ENCODE measurements around the gene EEF1G. TPM values are rescaled to one million over a fixed set of nuclear protein-coding genes. Genes with fewer than 3 reads are reported as not detected.

The EEF1G gene
- total RNA-seq, 1 experiment from 2014 or later: 1,667 TPM

DNA sequence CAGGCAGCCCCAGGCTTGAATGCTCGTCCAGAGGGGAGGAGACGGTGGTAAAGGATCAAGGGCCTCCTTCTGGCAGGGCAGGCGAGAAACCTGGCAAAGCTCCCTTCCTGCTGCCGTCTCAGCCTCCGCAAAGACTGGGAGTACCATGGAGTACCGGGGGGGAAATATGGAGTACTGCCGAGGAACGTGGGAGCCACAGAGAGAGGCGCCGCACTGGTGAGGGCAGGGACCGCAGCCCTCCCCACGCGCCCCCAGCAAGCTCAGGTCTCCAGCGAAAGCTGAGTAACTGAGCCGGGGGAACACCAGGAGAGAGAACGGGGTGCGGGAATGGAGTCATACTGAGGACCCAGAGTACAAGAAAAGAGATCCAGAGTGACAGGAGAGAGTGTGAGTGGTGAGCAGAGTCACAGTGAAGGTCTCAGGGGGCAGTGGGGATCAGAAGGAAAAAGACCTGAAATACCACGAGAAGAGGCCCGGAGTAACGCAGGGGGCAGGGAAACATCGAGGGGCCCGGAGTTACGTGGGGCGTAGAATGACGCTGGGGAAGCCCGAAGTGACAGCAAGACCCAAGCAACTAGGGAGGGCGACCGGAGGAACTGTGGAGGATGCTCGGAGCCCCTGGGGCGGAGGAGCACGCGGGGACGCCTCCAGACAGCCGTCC, 38.1 kb upstream of the EEF1G start (continued):
- TF ChIP-seq, protein P1, sequence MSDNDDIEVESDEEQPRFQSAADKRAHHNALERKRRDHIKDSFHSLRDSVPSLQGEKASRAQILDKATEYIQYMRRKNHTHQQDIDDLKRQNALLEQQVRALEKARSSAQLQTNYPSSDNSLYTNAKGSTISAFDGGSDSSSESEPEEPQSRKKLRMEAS (CRISPR knock-in tag; IDR thresholded peaks at IDR 0.05): 0 out of 2 replicates have a peak, but pooled peaks have one; percentile 13
- TF ChIP-seq TEAD4 (CRISPR knock-in tag; IDR thresholded peaks at IDR 0.05) (no peak), FOXK1 (CRISPR knock-in tag; IDR thresholded peaks at IDR 0.05) (0 out of 2 replicates have a peak, but pooled peaks have one; percentile 8)

DNA sequence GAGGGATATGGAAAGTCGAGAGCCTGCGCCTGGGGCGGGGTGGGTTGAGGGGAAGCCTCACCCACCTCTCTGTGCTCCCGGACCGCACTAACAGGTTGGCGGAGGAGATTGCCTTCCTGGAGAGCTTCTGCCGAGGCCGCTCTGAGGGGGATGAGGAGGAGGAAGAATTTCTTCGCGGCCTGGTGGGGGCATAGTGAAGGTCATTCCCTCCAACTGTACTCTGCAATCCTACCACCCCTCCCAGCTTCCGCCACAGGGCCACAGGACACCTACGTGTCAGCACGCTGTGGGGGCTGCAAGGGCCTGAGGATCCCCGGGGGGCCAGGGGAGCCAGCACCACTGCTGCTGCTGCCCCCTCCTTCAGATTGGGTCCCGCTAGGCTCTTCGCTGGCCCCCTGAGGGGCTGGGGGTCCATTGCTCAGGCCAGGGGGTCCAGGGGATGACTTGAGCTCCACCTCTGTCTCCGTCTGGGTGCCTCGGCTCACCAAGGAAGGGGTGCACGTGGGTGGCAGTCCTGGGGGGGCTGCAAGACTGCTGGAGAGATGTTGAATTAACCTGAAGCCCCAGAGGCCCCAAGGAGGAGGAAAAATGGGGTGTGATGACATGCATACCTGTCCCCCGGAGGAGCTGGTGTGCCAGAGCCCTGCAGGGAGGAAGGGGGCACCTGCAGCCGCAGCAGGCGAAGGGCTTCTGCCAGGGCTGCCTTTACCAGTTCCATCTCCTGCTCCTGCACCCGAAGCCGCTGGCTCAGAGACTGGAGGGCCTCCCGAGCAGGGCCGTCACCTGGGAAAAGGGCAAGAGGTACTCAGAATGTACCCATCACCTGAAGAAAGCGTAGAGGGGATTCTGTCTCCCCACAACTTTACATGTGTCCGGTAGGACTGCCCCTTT, 37.4 kb upstream of the EEF1G start:
- peaks cover 41% of the 10 kb centered on the region for H3K4me1 Mint-ChIP-seq
- DNase-seq (ENCODE audit: low spot score): no peak
- H3K4me3 Mint-ChIP-seq: peak overlapping the region; percentile 95
- no peaks in the 10 kb centered on the region for H3K36me3 Mint-ChIP-seq
- no peak for ATAC-seq
- H3K9me3 Mint-ChIP-seq: no peaks in the 10 kb centered on the region
- ChIA-PET POLR2A (interaction anchor here (0.9 to 3.7 kb wide), 5 partner anchors 9 to 77 kb away, joined by 3 to 21 read pairs (median 8); partner anchors contain the start of genes B3GAT3, C11orf98, CSKMT and MTA2), CTCF (interaction anchor here (0.6 to 3.7 kb wide), 30 partner anchors 9 to 250 kb away, joined by 3 to 51 read pairs (median 6); partner anchors contain the start of genes AHNAK, B3GAT3, BSCL2 and C11orf98)
- no peak for TF ChIP-seq ZNF416 (CRISPR knock-in tag; IDR thresholded peaks at IDR 0.05)
- TF ChIP-seq, protein P2, sequence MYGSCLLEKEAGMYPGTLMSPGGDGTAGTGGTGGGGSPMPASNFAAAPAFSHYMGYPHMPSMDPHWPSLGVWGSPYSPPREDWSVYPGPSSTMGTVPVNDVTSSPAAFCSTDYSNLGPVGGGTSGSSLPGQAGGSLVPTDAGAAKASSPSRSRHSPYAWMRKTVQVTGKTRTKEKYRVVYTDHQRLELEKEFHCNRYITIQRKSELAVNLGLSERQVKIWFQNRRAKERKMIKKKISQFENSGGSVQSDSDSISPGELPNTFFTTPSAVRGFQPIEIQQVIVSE (CRISPR knock-in tag; IDR thresholded peaks at IDR 0.05; ENCODE audit: borderline replicate concordance): no peak
- TF ChIP-seq ELF4 (CRISPR knock-in tag; IDR thresholded peaks at IDR 0.05; ENCODE audit: low read depth): no peak
- no peak for TF ChIP-seq NR1H2 (CRISPR knock-in tag; IDR thresholded peaks at IDR 0.05)
- no peak for TF ChIP-seq TP53 (CRISPR knock-in tag; IDR thresholded peaks at IDR 0.05)
- TF ChIP-seq, protein P3, sequence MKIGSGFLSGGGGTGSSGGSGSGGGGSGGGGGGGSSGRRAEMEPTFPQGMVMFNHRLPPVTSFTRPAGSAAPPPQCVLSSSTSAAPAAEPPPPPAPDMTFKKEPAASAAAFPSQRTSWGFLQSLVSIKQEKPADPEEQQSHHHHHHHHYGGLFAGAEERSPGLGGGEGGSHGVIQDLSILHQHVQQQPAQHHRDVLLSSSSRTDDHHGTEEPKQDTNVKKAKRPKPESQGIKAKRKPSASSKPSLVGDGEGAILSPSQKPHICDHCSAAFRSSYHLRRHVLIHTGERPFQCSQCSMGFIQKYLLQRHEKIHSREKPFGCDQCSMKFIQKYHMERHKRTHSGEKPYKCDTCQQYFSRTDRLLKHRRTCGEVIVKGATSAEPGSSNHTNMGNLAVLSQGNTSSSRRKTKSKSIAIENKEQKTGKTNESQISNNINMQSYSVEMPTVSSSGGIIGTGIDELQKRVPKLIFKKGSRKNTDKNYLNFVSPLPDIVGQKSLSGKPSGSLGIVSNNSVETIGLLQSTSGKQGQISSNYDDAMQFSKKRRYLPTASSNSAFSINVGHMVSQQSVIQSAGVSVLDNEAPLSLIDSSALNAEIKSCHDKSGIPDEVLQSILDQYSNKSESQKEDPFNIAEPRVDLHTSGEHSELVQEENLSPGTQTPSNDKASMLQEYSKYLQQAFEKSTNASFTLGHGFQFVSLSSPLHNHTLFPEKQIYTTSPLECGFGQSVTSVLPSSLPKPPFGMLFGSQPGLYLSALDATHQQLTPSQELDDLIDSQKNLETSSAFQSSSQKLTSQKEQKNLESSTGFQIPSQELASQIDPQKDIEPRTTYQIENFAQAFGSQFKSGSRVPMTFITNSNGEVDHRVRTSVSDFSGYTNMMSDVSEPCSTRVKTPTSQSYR (CRISPR knock-in tag; IDR thresholded peaks at IDR 0.05): no peak
- TF ChIP-seq ZNF219 (CRISPR knock-in tag; IDR thresholded peaks at IDR 0.05; ENCODE audit: borderline replicate concordance): no peak
- TF ChIP-seq, protein P4, sequence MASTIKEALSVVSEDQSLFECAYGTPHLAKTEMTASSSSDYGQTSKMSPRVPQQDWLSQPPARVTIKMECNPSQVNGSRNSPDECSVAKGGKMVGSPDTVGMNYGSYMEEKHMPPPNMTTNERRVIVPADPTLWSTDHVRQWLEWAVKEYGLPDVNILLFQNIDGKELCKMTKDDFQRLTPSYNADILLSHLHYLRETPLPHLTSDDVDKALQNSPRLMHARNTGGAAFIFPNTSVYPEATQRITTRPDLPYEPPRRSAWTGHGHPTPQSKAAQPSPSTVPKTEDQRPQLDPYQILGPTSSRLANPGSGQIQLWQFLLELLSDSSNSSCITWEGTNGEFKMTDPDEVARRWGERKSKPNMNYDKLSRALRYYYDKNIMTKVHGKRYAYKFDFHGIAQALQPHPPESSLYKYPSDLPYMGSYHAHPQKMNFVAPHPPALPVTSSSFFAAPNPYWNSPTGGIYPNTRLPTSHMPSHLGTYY (CRISPR knock-in tag; IDR thresholded peaks at IDR 0.05): no peak
- TF ChIP-seq, protein P5, sequence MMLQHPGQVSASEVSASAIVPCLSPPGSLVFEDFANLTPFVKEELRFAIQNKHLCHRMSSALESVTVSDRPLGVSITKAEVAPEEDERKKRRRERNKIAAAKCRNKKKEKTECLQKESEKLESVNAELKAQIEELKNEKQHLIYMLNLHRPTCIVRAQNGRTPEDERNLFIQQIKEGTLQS (CRISPR knock-in tag; conservative IDR thresholded peaks at IDR 0.05): no peak
- TF ChIP-seq, protein P6, sequence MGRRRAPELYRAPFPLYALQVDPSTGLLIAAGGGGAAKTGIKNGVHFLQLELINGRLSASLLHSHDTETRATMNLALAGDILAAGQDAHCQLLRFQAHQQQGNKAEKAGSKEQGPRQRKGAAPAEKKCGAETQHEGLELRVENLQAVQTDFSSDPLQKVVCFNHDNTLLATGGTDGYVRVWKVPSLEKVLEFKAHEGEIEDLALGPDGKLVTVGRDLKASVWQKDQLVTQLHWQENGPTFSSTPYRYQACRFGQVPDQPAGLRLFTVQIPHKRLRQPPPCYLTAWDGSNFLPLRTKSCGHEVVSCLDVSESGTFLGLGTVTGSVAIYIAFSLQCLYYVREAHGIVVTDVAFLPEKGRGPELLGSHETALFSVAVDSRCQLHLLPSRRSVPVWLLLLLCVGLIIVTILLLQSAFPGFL (CRISPR knock-in tag; IDR thresholded peaks at IDR 0.05; ENCODE audit: borderline replicate concordance): no peak
- no peak for TF ChIP-seq CREM (CRISPR knock-in tag; IDR thresholded peaks at IDR 0.05)
- TF ChIP-seq FOXJ3 (CRISPR knock-in tag; IDR thresholded peaks at IDR 0.05; ENCODE audit: borderline replicate concordance): no peak
- TF ChIP-seq GTF2I (CRISPR knock-in tag; conservative IDR thresholded peaks at IDR 0.05): no peak
- TF ChIP-seq RORB (CRISPR knock-in tag; IDR thresholded peaks at IDR 0.05): no peak
- peaks cover 9% of the 10 kb centered on the region; the same call in 1 of the 2 replicates for H3K27me3 Mint-ChIP-seq (ENCODE audit: low read depth)
- H3K27ac Mint-ChIP-seq: no peak overlapping the region

Data from WTC11 (cell line).